Midbrain (tissue), 1 donor: Measurements from ENCODE around the gene BRAT1.
"Not testable (repeated sequence)": the region's sequence is repeated elsewhere in the genome, so short reads cannot be mapped to it uniquely, and the experiment has no call there.

Experiments
- DNase-seq: peaks from one replicate; lab custom pipeline; 2025; lab: John Stamatoyannopoulos, UW

BRAT1 gene

GRCh38 chr7:2583798-2584580, 28.7 kb upstream of the BRAT1 start:
- no peak for DNase-seq

DNA sequence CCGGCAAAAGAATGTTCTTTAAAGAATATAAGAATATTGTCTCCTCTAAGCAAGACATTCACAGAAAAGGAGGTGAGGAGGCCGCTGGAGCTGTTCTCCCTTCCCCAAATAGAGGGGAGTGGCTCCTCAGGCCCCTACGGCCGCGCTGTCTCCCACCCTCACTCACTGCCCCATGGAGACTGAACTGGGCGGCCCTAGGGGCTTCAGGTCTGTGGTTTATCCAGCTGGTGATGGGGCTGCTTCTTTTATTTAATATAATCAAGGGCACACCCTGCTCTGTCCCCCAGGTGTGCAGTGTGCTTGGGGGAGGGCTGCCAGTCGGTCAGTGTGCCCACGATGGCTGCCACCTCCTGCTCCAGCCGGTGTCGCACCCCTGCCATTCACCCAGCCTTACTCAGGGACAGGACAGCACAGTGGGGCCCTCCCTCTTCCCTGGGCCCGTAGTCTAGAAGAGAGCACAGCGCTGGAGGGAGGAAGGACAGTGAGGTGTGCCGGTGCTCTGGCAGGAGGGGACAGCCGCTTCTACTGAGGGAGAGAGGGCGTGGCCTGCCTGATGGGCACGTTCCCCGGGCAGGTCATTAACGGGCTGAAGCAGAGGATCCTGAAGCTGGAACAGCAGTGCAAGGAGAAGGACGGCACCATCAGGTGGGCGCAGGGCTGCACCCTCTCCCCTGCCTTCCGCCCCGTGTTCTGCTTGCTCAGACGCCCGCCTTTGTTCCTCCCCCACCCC, 26.8 kb upstream of the BRAT1 start:
- DNase-seq, result no peak

DNA sequence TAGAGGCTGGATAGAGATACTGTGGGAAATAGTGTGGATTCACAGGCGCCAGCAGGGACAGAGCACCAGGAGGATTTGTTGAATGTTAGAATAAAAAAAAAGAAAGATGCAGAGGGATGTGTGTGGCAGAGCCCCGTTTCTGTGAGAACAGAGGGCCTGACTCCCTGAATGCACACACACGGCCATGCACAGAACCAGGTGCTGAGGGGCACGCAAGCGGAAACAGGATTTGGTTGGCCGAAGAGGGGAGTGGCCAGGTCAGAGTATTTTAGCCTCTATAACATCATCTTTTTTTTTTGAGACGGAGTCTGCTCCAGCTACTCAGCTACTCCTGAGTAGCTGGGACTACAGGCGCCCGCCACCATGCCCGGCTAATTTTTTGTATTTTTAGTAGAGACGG, 25.3 kb upstream of the BRAT1 start:
- DNase-seq, result no peak

DNA sequence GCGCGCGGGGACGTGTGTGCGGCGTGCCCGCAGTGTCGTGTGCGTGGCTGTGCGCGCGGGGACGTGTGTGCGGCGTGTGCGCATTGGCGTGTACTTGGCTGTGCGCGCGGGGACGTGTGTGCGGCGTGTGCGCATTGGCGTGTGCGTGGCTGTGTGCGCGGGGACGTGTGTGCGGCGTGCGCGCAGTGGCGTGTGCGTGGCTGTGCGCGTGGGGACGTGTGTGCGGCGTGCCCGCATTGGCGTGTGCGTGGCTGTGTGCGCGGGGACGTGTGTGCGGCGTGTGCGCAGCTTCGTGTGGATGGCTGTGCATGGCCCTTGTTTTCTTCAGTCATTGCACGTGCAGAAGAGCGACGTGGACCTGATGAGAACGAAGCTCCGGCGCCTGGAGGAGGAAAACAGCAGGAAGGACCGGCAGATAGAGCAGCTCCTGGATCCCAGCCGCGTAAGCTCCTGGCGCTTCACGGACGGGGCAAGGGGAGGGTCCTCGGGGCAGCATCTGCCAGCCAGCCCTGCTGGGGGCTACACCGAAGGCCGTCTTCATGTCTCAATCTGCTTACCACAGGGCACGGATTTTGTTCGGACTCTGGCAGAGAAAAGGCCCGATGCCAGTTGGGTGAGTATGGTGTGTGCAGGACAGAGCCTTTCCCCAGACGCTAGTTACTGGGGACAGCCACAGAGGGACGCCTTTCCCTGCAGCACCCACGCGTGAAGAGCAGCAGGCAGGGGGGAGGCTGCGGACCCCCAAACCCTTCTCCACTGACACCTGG, 22.8 kb upstream of the BRAT1 start:
- DNase-seq, result no peak

GRCh38 chr7:2576742-2577491, 21.6 kb upstream of the BRAT1 start:
- no peak for DNase-seq

GRCh38 chr7:2575733-2576340, 20.5 kb upstream of the BRAT1 start:
- DNase-seq, result no peak

- no peak for DNase-seq
Observed at GRCh38 chr7:2575046-2575732, 19.9 kb upstream of the BRAT1 start.

DNA sequence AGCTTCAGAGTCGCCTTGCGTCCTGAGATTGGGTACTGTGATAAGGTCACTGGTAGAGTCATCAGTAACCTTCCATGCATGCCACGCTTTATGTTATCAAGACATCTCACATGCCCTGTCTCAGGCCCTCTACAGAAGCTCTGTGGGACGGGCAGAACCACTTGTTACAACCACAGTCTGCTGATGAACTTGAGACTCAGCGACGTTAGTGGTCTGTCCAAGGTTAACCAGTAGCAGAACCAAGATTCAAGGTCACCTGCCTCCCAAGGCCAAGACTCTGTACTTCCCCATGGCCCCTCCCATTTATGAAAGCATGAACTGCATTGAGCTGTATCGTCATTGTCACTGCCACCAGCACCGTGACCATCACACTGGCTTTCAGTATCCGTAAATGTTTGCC, 18.4 kb upstream of the BRAT1 start:
- DNase-seq, result no peak

- DNase-seq, result no peak
Observed at GRCh38 chr7:2572101-2572842, 16.9 kb upstream of the BRAT1 start.

- no peak for DNase-seq
Observed at GRCh38 chr7:2571409-2571808, 16.1 kb upstream of the BRAT1 start.

DNA sequence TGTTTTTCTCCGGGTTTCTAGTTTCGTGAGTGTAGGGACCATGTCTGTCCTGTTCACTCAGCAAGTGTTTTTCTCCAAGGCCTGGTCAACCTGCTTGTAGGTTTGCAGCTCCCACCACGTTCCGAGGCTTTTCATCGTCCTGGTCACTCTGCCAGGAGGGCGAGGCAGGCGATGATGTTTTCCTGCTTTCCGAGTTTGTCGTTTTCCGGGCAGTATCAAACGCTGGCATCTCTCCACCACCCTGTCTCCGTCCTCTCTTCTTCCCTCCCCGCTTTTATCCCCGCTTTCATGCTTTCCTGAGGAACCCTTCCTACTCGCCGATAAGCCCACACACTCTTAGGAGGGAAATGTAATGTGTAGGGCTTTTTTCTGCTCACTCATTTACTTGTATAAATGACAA, 14.7 kb upstream of the BRAT1 start:
- DNase-seq, result no peak

- no peak for DNase-seq
Observed at GRCh38 chr7:2569421-2569820, 14.1 kb upstream of the BRAT1 start.

DNA sequence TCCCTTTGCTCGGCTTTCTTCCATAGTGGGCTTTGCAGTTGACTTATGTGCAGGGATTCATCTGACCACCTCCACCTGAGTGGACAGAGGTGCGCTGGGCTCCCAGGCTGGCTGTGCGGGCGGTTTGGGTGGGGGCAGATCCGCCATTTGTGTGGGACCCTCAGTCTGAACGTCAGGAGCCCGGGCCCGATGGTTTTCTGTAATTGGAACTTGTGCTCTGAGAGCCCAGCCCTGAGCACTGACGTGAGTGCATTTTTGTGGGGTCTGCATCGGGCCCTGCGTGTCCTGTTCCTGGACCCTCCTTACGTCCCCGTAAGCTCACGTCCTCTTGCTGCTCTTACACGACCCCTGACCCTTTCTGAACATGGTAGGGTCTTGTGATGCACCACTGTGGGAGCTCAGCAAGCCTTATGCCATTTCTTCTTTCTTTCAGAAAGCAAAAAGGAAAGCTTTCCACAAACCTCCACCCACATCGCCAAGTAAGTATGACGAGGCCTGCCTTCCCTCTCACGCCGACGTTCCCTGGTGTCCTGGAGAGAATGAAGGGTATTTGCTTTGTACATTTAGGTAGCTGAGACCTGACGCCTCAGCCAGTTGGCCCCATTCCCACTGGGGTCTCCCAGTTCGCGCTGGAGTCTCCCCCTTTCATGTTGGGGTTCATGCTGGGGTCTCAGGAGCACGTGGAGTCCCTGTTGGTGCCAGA, 13.3 kb upstream of the BRAT1 start:
- no peak for DNase-seq

- peak; percentile 53 for DNase-seq
Observed at GRCh38 chr7:2567679-2568278, 12.5 kb upstream of the BRAT1 start.

- DNase-seq, result no peak
Observed at GRCh38 chr7:2566890-2567678, 11.8 kb upstream of the BRAT1 start.

GRCh38 chr7:2566348-2566889, 11.1 kb upstream of the BRAT1 start:
- DNase-seq, result no peak

GRCh38 chr7:2564970-2565540, 9.7 kb upstream of the BRAT1 start:
- no peak for DNase-seq

GRCh38 chr7:2563955-2564354, 8.6 kb upstream of the BRAT1 start:
- DNase-seq, result not testable (repeated sequence)
